ENCODE measurements around the gene GCHFR.

Gene GCHFR

GRCh38 chr15:40796512-40796911, 32.6 kb downstream of the GCHFR start:
- no peak overlapping the region for H3K4me2 ChIP-seq (ENCODE audit: low read length)
- no peaks in the 10 kb centered on the region for H3K9me2 ChIP-seq (ENCODE audit: low read depth, low read length)
- peaks cover 14% of the 10 kb centered on the region; the same call in 1 of the 2 replicates for H3K36me3 ChIP-seq (ENCODE audit: insufficient read depth, low read length)
- no peak overlapping the region for H3K27ac ChIP-seq (ENCODE audit: low read depth, low read length, poor library complexity, severe bottlenecking)
- no peaks in the 10 kb centered on the region for H3K27me3 ChIP-seq (ENCODE audit: insufficient read depth, low read length)
- H3F3A ChIP-seq (ENCODE audit: insufficient read depth, low read length), result no peaks in the 10 kb centered on the region
- TF ChIP-seq EZH2 (IDR thresholded peaks at IDR 0.05; ENCODE audit: borderline replicate concordance, low read length), result no peak
- TF ChIP-seq CTCF (IDR thresholded peaks at IDR 0.05; ENCODE audit: low read length), result no peak
- no peaks in the 10 kb centered on the region for H3K79me2 ChIP-seq (ENCODE audit: insufficient read depth, low read length)
- no peak overlapping the region for H3K9ac ChIP-seq (ENCODE audit: low read length)
- no peak overlapping the region for H3K4me3 ChIP-seq (ENCODE audit: low read depth, low read length, poor library complexity, severe bottlenecking)
- H4K20me1 ChIP-seq (ENCODE audit: insufficient read depth, low read length), result no peaks in the 10 kb centered on the region
- no peak overlapping the region for H2AFZ ChIP-seq (ENCODE audit: low read length)
- no peaks in the 10 kb centered on the region for H3K9me3 ChIP-seq (ENCODE audit: low read length)
- no peaks in the 10 kb centered on the region for H3K4me1 ChIP-seq (ENCODE audit: insufficient read depth, low read length, severe bottlenecking)

- Histone ChIP-seq H3K27ac (ENCODE audit: low read depth, low read length, poor library complexity, severe bottlenecking) (no peak overlapping the region), H3K4me3 (ENCODE audit: low read depth, low read length, poor library complexity, severe bottlenecking) (no peak overlapping the region), H3K4me2 (ENCODE audit: low read length) (no peak overlapping the region), H3K4me1 (ENCODE audit: insufficient read depth, low read length, severe bottlenecking) (no peaks in the 10 kb centered on the region), H3K9me3 (ENCODE audit: low read length) (no peaks in the 10 kb centered on the region), H3F3A (ENCODE audit: insufficient read depth, low read length) (no peaks in the 10 kb centered on the region), H3K79me2 (ENCODE audit: insufficient read depth, low read length) (no peaks in the 10 kb centered on the region), H3K9me2 (ENCODE audit: low read depth, low read length) (no peaks in the 10 kb centered on the region), H4K20me1 (ENCODE audit: insufficient read depth, low read length) (no peaks in the 10 kb centered on the region), H3K27me3 (ENCODE audit: insufficient read depth, low read length) (no peaks in the 10 kb centered on the region), H2AFZ (ENCODE audit: low read length) (no peak overlapping the region), H3K36me3 (ENCODE audit: insufficient read depth, low read length) (peaks cover 3% of the 10 kb centered on the region; the same call in 1 of the 2 replicates), H3K9ac (ENCODE audit: low read length) (no peak overlapping the region)
- TF ChIP-seq EZH2 (IDR thresholded peaks at IDR 0.05; ENCODE audit: borderline replicate concordance, low read length), result no peak
- no peak for TF ChIP-seq CTCF (IDR thresholded peaks at IDR 0.05; ENCODE audit: low read length)
Observed at GRCh38 chr15:40799523-40799922, 35.7 kb downstream of the GCHFR start.

GRCh38 chr15:40803076-40803475, 39.2 kb downstream of the GCHFR start:
- Histone ChIP-seq H3K79me2 (ENCODE audit: insufficient read depth, low read length) (0 out of 2 replicates have a peak, but pooled peaks cover 3% of the 10 kb centered on the region), H3K27me3 (ENCODE audit: insufficient read depth, low read length) (no peaks in the 10 kb centered on the region), H3K4me2 (ENCODE audit: low read length) (no peak overlapping the region), H4K20me1 (ENCODE audit: insufficient read depth, low read length) (no peaks in the 10 kb centered on the region), H3F3A (ENCODE audit: insufficient read depth, low read length) (no peaks in the 10 kb centered on the region), H3K27ac (ENCODE audit: low read depth, low read length, poor library complexity, severe bottlenecking) (no peak overlapping the region), H3K9me3 (ENCODE audit: low read length) (no peaks in the 10 kb centered on the region), H3K4me3 (ENCODE audit: low read depth, low read length, poor library complexity, severe bottlenecking) (no peak overlapping the region), H2AFZ (ENCODE audit: low read length) (no peak overlapping the region), H3K36me3 (ENCODE audit: insufficient read depth, low read length) (peaks cover 1% of the 10 kb centered on the region; the same call in 1 of the 2 replicates), H3K9me2 (ENCODE audit: low read depth, low read length) (no peaks in the 10 kb centered on the region), H3K4me1 (ENCODE audit: insufficient read depth, low read length, severe bottlenecking) (peaks cover 13% of the 10 kb centered on the region), H3K9ac (ENCODE audit: low read length) (no peak overlapping the region)
- TF ChIP-seq EZH2 (IDR thresholded peaks at IDR 0.05; ENCODE audit: borderline replicate concordance, low read length), result no peak
- no peak for TF ChIP-seq CTCF (IDR thresholded peaks at IDR 0.05; ENCODE audit: low read length)

All from OCI-LY1 (cell line).